DMS114 treated with DMSO at 0.1 percent for 48 hours (cell line): ENCODE data around the gene BRMS1.

Experiments
- DNase-seq: peaks from one replicate; lab custom pipeline; 2025; ENCODE audit not compliant: unreplicated experiment; lab: John Stamatoyannopoulos, UW

BRMS1 gene

GRCh38 chr11:66337103-66337899 is 7.6 kb downstream of the BRMS1 start:
- DNase-seq = no peak

- DNase-seq = peak; percentile 30
Observed at GRCh38 chr11:66336234-66337102, 8.4 kb downstream of the BRMS1 start, which contains the start of gene RIN1. Gene RIN1 (minus strand): TSS chr11:66336434. CDS start chr11:66336402, 32 bp downstream.

GRCh38 chr11:66335531-66336233 is 9.2 kb downstream of the BRMS1 start:
- DNase-seq = no peak

GRCh38 chr11:66334605-66335442 is 10.1 kb downstream of the BRMS1 start:
- DNase-seq = no peak

GRCh38 chr11:66333896-66334604 is 10.9 kb downstream of the BRMS1 start:
- no peak for DNase-seq

- DNase-seq = no peak
Observed at GRCh38 chr11:66333220-66333877, 11.6 kb downstream of the BRMS1 start.

- no peak for DNase-seq
Observed at GRCh38 chr11:66332371-66333219, 12.3 kb downstream of the BRMS1 start.

GRCh38 chr11:66331542-66332370 is 13.1 kb downstream of the BRMS1 start:
- no peak for DNase-seq

GRCh38 chr11:66330931-66331330 is 14.0 kb downstream of the BRMS1 start:
- no peak for DNase-seq

- no peak for DNase-seq
Observed at GRCh38 chr11:66329165-66329673, 15.7 kb downstream of the BRMS1 start.

GRCh38 chr11:66328302-66329144 is 16.4 kb downstream of the BRMS1 start:
- DNase-seq = peak; percentile 69

- DNase-seq = no peak
Observed at GRCh38 chr11:66328031-66328301, 16.9 kb downstream of the BRMS1 start.

GRCh38 chr11:66327171-66328030 is 17.5 kb downstream of the BRMS1 start:
- DNase-seq = no peak

GRCh38 chr11:66326261-66327111 is 18.4 kb downstream of the BRMS1 start:
- DNase-seq = no peak

GRCh38 chr11:66325263-66325671 is 19.6 kb downstream of the BRMS1 start:
- DNase-seq = no peak
